SU-DHL-6 (cell line): ENCODE data around the gene SF3B3.
A peak's percentile ranks its signal among the peaks of the same experiment; 100 is the strongest.

Experiments
- H2AFZ ChIP-seq: fragments of 200-600 bp; sonication (generic); 2 replicates; pipeline ENCODE4 v1.6.1; 2014; ENCODE audit warnings: low read depth, mild to moderate bottlenecking, moderate library complexity, mixed read lengths, antibody characterized with exemption, low read length; ENCODE audit not compliant: severe bottlenecking
- H3F3A ChIP-seq: fragments of 200-600 bp; shearing (Covaris generic); 2 replicates; pipeline ENCODE4 v1.6.0; 2016; ENCODE audit warnings: antibody characterized with exemption, mild to moderate bottlenecking; ENCODE audit not compliant: insufficient read depth
- H3K27ac ChIP-seq: fragments of 200-600 bp; sonication (generic); 2 replicates; pipeline ENCODE4 v1.5.1; 2016; ENCODE audit warnings: low read depth, mild to moderate bottlenecking, low read length, moderate library complexity, mixed read lengths
- H3K27me3 ChIP-seq: fragments of 200-600 bp; sonication (generic), shearing (Covaris generic); 2 replicates; pipeline ENCODE4 v1.6.0; 2014; ENCODE audit warnings: mild to moderate bottlenecking, low read length
- H3K36me3 ChIP-seq: fragments of 200-600 bp; sonication (generic); 2 replicates; pipeline ENCODE4 v1.6.1; 2014; ENCODE audit warnings: mild to moderate bottlenecking, low read length, mixed read lengths
- H3K4me2 ChIP-seq: fragments of 300-600, 200-600 bp; shearing (Covaris generic), sonication (generic); 2 replicates; pipeline ENCODE4 v1.6.0; 2014; ENCODE audit warnings: low read length, low read depth, mild to moderate bottlenecking; ENCODE audit not compliant: poor library complexity, severe bottlenecking
- H3K4me3 ChIP-seq: fragments of 200-600 bp; sonication (generic); 2 replicates; pipeline ENCODE4 v1.5.1; 2014; ENCODE audit warnings: antibody characterized with exemption, low read length, mild to moderate bottlenecking, mixed read lengths; ENCODE audit not compliant: insufficient read depth, poor library complexity, severe bottlenecking
- H3K79me2 ChIP-seq: fragments of 200-600 bp; sonication (generic); 2 replicates; pipeline ENCODE4 v1.6.1; 2014; ENCODE audit warnings: mild to moderate bottlenecking, low read length, moderate library complexity; ENCODE audit not compliant: insufficient read depth
- H3K9ac ChIP-seq: fragments of 200-600 bp; sonication (generic); 2 replicates; pipeline ENCODE4 v1.7.0; 2014; ENCODE audit warnings: mild to moderate bottlenecking, low read length
- H3K9me2 ChIP-seq: fragments of 200-600 bp; sonication (generic); replicated peaks from 2 replicates; pipeline ENCODE4 v1.6.1; 2014; ENCODE audit warnings: low read length; ENCODE audit not compliant: insufficient read depth
- H3K9me3 ChIP-seq: fragments of 200-600 bp; sonication (generic); 2 replicates; pipeline ENCODE4 v1.6.1; 2014; ENCODE audit warnings: low read length, mixed read lengths; ENCODE audit not compliant: insufficient read depth
- H4K20me1 ChIP-seq: fragments of 200-600 bp; sonication (generic); 2 replicates; pipeline ENCODE4 v1.6.1; 2014; ENCODE audit warnings: low read depth, mild to moderate bottlenecking, antibody characterized with exemption, low read length, moderate library complexity, mixed read lengths
- EZH2phosphoT487 ChIP-seq: fragments of 200-600 bp; sonication (generic), shearing (Covaris generic); conservative IDR thresholded peaks from 2 replicates; pipeline ENCODE4 v1.6.1; 2018; ENCODE audit warnings: mild to moderate bottlenecking, antibody characterized with exemption, low read length, moderate library complexity, mixed read lengths
- TF ChIP-seq, protein P1 (sequence below): fragments of 200-600 bp; sonication (generic); IDR thresholded peaks from one replicate; pipeline ENCODE4 v1.5.1; 2017; ENCODE audit warnings: antibody characterized with exemption, mild to moderate bottlenecking, low read length, moderate library complexity; ENCODE audit not compliant: insufficient read depth, poor library complexity, severe bottlenecking

The SF3B3 gene

DNA sequence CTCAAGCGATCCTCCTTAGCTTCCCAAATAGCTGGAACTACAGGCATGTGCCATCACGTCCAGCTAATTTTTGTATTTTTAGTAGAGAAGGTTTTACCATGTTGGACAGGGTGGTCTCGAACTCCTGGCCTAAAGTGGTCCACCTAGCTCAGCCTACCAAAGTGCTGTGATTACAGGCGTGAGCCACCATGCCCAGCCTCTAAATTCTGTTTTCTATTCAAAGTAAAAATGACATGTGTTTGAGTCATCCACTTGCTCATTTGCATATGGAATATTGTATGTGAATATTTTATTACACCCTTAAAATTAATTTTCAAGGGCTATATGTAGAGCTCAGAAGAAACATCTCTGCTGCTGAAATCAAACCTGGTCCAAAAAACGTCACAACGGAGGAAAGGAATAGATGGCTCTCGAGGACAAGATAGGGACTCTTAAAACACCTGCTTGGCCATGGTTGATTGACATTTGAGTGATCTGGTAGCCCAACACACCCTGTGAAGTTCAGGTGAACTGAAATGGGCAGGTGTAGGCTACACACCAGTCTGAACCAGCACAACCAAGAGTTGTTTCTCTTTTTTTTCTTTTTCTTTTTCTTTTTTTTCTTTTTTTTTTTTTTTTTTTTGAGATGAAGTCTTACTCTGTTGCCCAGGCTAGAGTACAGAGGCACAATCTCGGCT, 51.1 kb downstream of the SF3B3 start:
- Histone ChIP-seq H3K36me3 (peaks cover 28% of the 10 kb centered on the region), H3K4me2 (no peak overlapping the region), H3K27ac (no peak overlapping the region)

GRCh38 chr16:70575376-70575775, 51.8 kb downstream of the SF3B3 start:
- no peak overlapping the region for H3K4me3 ChIP-seq
- no peak overlapping the region for H3K27ac ChIP-seq
- H3K79me2 ChIP-seq = peaks cover 4% of the 10 kb centered on the region; the same call in 1 of the 2 replicates
- H3K9me2 ChIP-seq = no peaks in the 10 kb centered on the region
- H3K36me3 ChIP-seq = peaks cover 28% of the 10 kb centered on the region
- no peak overlapping the region for H3K9ac ChIP-seq
- H4K20me1 ChIP-seq = peaks cover 9% of the 10 kb centered on the region; the same call in 1 of the 2 replicates
- H3K4me2 ChIP-seq = no peak overlapping the region
- TF ChIP-seq, protein P1, sequence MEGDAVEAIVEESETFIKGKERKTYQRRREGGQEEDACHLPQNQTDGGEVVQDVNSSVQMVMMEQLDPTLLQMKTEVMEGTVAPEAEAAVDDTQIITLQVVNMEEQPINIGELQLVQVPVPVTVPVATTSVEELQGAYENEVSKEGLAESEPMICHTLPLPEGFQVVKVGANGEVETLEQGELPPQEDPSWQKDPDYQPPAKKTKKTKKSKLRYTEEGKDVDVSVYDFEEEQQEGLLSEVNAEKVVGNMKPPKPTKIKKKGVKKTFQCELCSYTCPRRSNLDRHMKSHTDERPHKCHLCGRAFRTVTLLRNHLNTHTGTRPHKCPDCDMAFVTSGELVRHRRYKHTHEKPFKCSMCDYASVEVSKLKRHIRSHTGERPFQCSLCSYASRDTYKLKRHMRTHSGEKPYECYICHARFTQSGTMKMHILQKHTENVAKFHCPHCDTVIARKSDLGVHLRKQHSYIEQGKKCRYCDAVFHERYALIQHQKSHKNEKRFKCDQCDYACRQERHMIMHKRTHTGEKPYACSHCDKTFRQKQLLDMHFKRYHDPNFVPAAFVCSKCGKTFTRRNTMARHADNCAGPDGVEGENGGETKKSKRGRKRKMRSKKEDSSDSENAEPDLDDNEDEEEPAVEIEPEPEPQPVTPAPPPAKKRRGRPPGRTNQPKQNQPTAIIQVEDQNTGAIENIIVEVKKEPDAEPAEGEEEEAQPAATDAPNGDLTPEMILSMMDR = no peak
- TF ChIP-seq EZH2phosphoT487 = no peak
- no peak overlapping the region for H2AFZ ChIP-seq
- H3K9me3 ChIP-seq = no peaks in the 10 kb centered on the region
- H3K27me3 ChIP-seq = no peaks in the 10 kb centered on the region
- peaks cover 32% of the 10 kb centered on the region for H3F3A ChIP-seq

More for the DNA sequence above, 51.1 kb downstream of the SF3B3 start:
- H3K9me2 ChIP-seq = no peaks in the 10 kb centered on the region
- no peak for TF ChIP-seq EZH2phosphoT487
- TF ChIP-seq, protein P1 = no peak
- H3K9me3 ChIP-seq = no peaks in the 10 kb centered on the region
- no peak overlapping the region for H3K4me3 ChIP-seq
- H3K79me2 ChIP-seq = peaks cover 4% of the 10 kb centered on the region; the same call in 1 of the 2 replicates
- H4K20me1 ChIP-seq = peaks cover 9% of the 10 kb centered on the region; the same call in 1 of the 2 replicates
- H3K27me3 ChIP-seq = no peaks in the 10 kb centered on the region
- H3F3A ChIP-seq = peaks cover 32% of the 10 kb centered on the region
- no peak overlapping the region for H2AFZ ChIP-seq
- H3K9ac ChIP-seq = no peak overlapping the region

- Histone ChIP-seq H3K4me2 (no peak overlapping the region), H3K27ac (peak overlapping the region; percentile 12; the same call in 1 of the 2 replicates), H3K4me3 (no peak overlapping the region), H3F3A (peaks cover 32% of the 10 kb centered on the region), H4K20me1 (peaks cover 2% of the 10 kb centered on the region; the same call in 1 of the 2 replicates), H3K36me3 (peaks cover 16% of the 10 kb centered on the region), H2AFZ (no peak overlapping the region), H3K9me3 (no peaks in the 10 kb centered on the region), H3K27me3 (no peaks in the 10 kb centered on the region), H3K79me2 (no peaks in the 10 kb centered on the region), H3K9ac (no peak overlapping the region), H3K9me2 (no peaks in the 10 kb centered on the region)
- no peak for TF ChIP-seq EZH2phosphoT487
Measured at GRCh38 chr16:70576431-70577255, 53.0 kb downstream of the SF3B3 start.
